PC-3 (cell line): Measurements from ENCODE around the gene LCE2A. TPM values are rescaled to one million over a fixed set of nuclear protein-coding genes. Genes with fewer than 3 reads are reported as not detected.

Source experiments
- ATAC-seq: fragments of 200-7000 bp; cut with Tn5 transposase; 2 replicates; pipeline ENCODE4 v1.9.1; 2020; ENCODE audit warnings: mild to moderate bottlenecking, moderate library complexity
- BruUV-seq: library from RNA; stranded (reverse); fragments of 400-500 nt; replicated peaks from 2 replicates; lab custom pipeline; 2021; lab: Mats Ljungman, UMichigan
- CTCF ChIA-PET: fragments of 300-600 bp; sonication (Branson Sonifier 250); formaldehyde crosslinking; loops from one replicate; lab custom pipeline; 2022; ENCODE audit warnings: antibody characterized with exemption; lab: Charles Lee
- POLR2A ChIA-PET: fragments of 300-600 bp; sonication (Branson Sonifier 250); formaldehyde crosslinking; loops from one replicate; lab custom pipeline; 2022; ENCODE audit warnings: antibody characterized with exemption; ENCODE audit not compliant: unreplicated experiment; lab: Charles Lee
- DNase-seq: peaks from one replicate; pipeline ENCODE4 v3.0.0-alpha.2; 2015
- H2AFZ ChIP-seq: fragments of 300-600 bp; sonication (generic); 2 replicates; pipeline ENCODE4 v1.6.0; 2016; ENCODE audit warnings: antibody characterized with exemption, low read length
- H3F3A ChIP-seq: fragments of 300-600 bp; sonication (generic); one replicate; pipeline ENCODE4 v1.6.0; 2017; ENCODE audit warnings: antibody characterized with exemption, low read length, control low read depth, mild to moderate bottlenecking; ENCODE audit not compliant: unreplicated experiment
- H3K27ac ChIP-seq: fragments of 300-600 bp; sonication (generic); 2 replicates; pipeline ENCODE4 v1.5.1; 2016; ENCODE audit warnings: mild to moderate bottlenecking, low read length
- H3K27me3 ChIP-seq: fragments of 300-600 bp; sonication (generic); 2 replicates; pipeline ENCODE4 v1.6.1; 2016; ENCODE audit warnings: low read length, mixed read lengths
- H3K36me3 ChIP-seq: fragments of 300-600 bp; sonication (generic); 2 replicates; pipeline ENCODE4 v1.6.1; 2016; ENCODE audit warnings: low read depth, mixed run types, low read length, mixed read lengths
- H3K4me1 ChIP-seq: fragments of 300-600 bp; sonication (generic); 2 replicates; pipeline ENCODE4 v1.5.1; 2016; ENCODE audit warnings: low read length; ENCODE audit not compliant: insufficient read depth
- H3K4me2 ChIP-seq: fragments of 300-600 bp; sonication (generic); 2 replicates; pipeline ENCODE4 v1.6.0; 2016; ENCODE audit warnings: low read length
- H3K4me3 ChIP-seq: fragments of 300-600 bp; sonication (generic); 2 replicates; pipeline ENCODE4 v1.5.1; 2016; ENCODE audit warnings: mild to moderate bottlenecking, low read length, mixed read lengths
- H3K79me2 ChIP-seq: fragments of 300-600 bp; sonication (generic); 2 replicates; pipeline ENCODE4 v1.6.1; 2017; ENCODE audit warnings: low read length, mixed read lengths
- H3K9ac ChIP-seq: fragments of 300-600 bp; sonication (generic); 2 replicates; pipeline ENCODE4 v1.6.0; 2016; ENCODE audit warnings: mild to moderate bottlenecking, low read length
- H3K9me2 ChIP-seq: fragments of 300-600 bp; sonication (generic); replicated peaks from 2 replicates; pipeline ENCODE4 v1.6.1; 2016; ENCODE audit warnings: mixed run types, low read length, mixed read lengths
- H3K9me3 ChIP-seq: fragments of 300-600 bp; sonication (generic); 2 replicates; pipeline ENCODE4 v1.6.1; 2016; ENCODE audit warnings: low read length, mixed read lengths
- H4K20me1 ChIP-seq: fragments of 300-600 bp; sonication (generic); 2 replicates; pipeline ENCODE4 v1.6.1; 2016; ENCODE audit warnings: low read length, mixed read lengths
- CTCF ChIP-seq: fragments of 300-600 bp; sonication (generic); conservative IDR thresholded peaks from 2 replicates; pipeline ENCODE4 v1.5.1; 2017; ENCODE audit warnings: antibody characterized with exemption, low read depth, mild to moderate bottlenecking, low read length
- EZH2 ChIP-seq: fragments of 300-600 bp; sonication (generic); IDR thresholded peaks from one replicate; pipeline ENCODE4 v1.6.1; 2017; ENCODE audit warnings: antibody characterized with exemption, mild to moderate bottlenecking, low read length; ENCODE audit not compliant: unreplicated experiment
- EZH2phosphoT487 ChIP-seq: fragments of 300-600 bp; sonication (generic); IDR thresholded peaks from 2 replicates; pipeline ENCODE4 v1.6.1; 2018; ENCODE audit warnings: mild to moderate bottlenecking, antibody characterized with exemption, low read length, borderline replicate concordance
- intact Hi-C: fragments of 100-400 bp; cut with micrococcal nuclease; formaldehyde crosslinking; loops from 2 replicates; pipeline ENCODE4 v1.9.0; 2023
- total RNA-seq: library from RNA; depleted of rRNA; stranded (reverse); fragments of >200 nt; gene quantifications from 2 replicates; pipeline ENCODE4 v1.2.3, GENCODE V29; 2014

The LCE2A gene
- total RNA-seq, 1 experiment from 2014 or later = not detected

- Histone ChIP-seq H3K27ac (no peak overlapping the region), H3K27me3 (peaks cover 27% of the 10 kb centered on the region), H3K4me3 (no peak overlapping the region), H3K4me1 (no peaks in the 10 kb centered on the region), H3K9ac (no peak overlapping the region), H3K9me3 (no peaks in the 10 kb centered on the region), H3K36me3 (no peaks in the 10 kb centered on the region), H3F3A (no peaks in the 10 kb centered on the region), H3K9me2 (no peaks in the 10 kb centered on the region), H4K20me1 (no peaks in the 10 kb centered on the region), H3K79me2 (no peaks in the 10 kb centered on the region), H3K4me2 (no peak overlapping the region), H2AFZ (no peak overlapping the region)
- ChIA-PET POLR2A (no interaction called here), CTCF (no interaction called here)
- BruUV-seq = no TSS peak
- TF ChIP-seq CTCF = no peak
- no peak for TF ChIP-seq EZH2
- no peak for TF ChIP-seq EZH2phosphoT487
- no peak for DNase-seq
- no peak for ATAC-seq
- intact Hi-C loops = no loop called here
These were observed 1.6 kb downstream of the LCE2A start for GRCh38 chr1:152699746-152700145.

GRCh38 chr1:152707860-152708259, 9.7 kb downstream of the LCE2A start, which contains the start of gene LCE4A:
LCE4A (plus strand) TSS chr1:152708160; CDS start chr1:152709076, 916 bp downstream.
- H3K4me2 ChIP-seq = no peak within 1 kb of the TSS
- H3K36me3 ChIP-seq = no peaks in the 10 kb centered on the region
- intact Hi-C loops = no loop called here
- H3K27me3 ChIP-seq = peaks cover 11% of the 10 kb centered on the region; the same call in 1 of the 2 replicates
- TF ChIP-seq EZH2phosphoT487 = no peak
- no peak for TF ChIP-seq CTCF
- no peak for TF ChIP-seq EZH2
- no peaks in the 10 kb centered on the region for H3K9me2 ChIP-seq
- no peak within 1 kb of the TSS for H3K27ac ChIP-seq
- no peaks in the 10 kb centered on the region for H3K79me2 ChIP-seq
- CTCF ChIA-PET = no interaction called here
- BruUV-seq = no TSS peak
- DNase-seq = no peak
- H4K20me1 ChIP-seq = no peaks in the 10 kb centered on the region
- H2AFZ ChIP-seq = no peak within 1 kb of the TSS
- POLR2A ChIA-PET = no interaction called here
- no peaks in the 10 kb centered on the region for H3K9me3 ChIP-seq
- no peak within 1 kb of the TSS for H3K9ac ChIP-seq
- no peak for ATAC-seq
- no peak within 1 kb of the TSS for H3K4me3 ChIP-seq
- no peaks in the 10 kb centered on the region for H3F3A ChIP-seq
- H3K4me1 ChIP-seq = no peaks in the 10 kb centered on the region

- Histone ChIP-seq H3K9me2 (no peaks in the 10 kb centered on the region), H3K36me3 (no peaks in the 10 kb centered on the region), H3K4me3 (no peak overlapping the region), H3K9ac (no peak overlapping the region), H3K79me2 (no peaks in the 10 kb centered on the region), H3K9me3 (no peaks in the 10 kb centered on the region), H3F3A (no peaks in the 10 kb centered on the region), H4K20me1 (no peaks in the 10 kb centered on the region), H3K4me1 (no peaks in the 10 kb centered on the region), H3K27me3 (peaks cover 20% of the 10 kb centered on the region; the same call in 1 of the 2 replicates), H3K27ac (no peak overlapping the region), H2AFZ (no peak overlapping the region), H3K4me2 (no peak overlapping the region)
- CTCF ChIA-PET = no interaction called here
- POLR2A ChIA-PET = interaction anchor here (0.6 kb wide), 1 partner anchor 393 kb away, joined by 4 read pairs; no protein-coding TSS in a partner anchor
- ATAC-seq (no peak), DNase-seq (no peak)
- intact Hi-C loops = no loop called here
- no peak for TF ChIP-seq EZH2phosphoT487
- no peak for TF ChIP-seq EZH2
- no peak for TF ChIP-seq CTCF
- BruUV-seq = no TSS peak
These were observed 20.1 kb downstream of the LCE2A start for GRCh38 chr1:152718238-152718637.
